ENCODE data around the gene MLLT6. TPM values are rescaled to one million over a fixed set of nuclear protein-coding genes. Genes with fewer than 3 reads are reported as not detected.

Gene MLLT6
- total RNA-seq, 1 experiment from 2014 or later, result 48.0 TPM

DNA sequence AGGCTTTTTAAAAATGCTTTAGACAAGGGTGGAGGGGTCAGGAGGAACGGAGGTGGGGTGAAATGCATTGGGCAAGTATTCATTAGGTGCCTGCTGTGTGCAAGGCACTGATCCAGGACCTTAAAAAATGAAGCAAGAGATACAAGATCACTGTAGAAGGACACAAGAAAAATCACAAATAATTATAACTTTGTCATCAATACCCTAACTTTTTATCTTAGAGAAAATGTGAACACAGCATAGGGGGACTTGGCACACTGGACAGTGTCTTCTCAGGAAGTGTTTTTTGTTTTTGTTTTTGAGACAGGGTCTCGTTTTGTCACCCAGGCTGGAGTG is 37.3 kb upstream of the MLLT6 start:
- CTCF ChIA-PET, result interaction anchor here (0.6 to 28.2 kb wide), 43 partner anchors 9 to 343 kb away, joined by 3 to 727 read pairs (median 6); partner anchors contain the start of genes MLLT6 and SRCIN1
- no peaks in the 10 kb centered on the region for H3K36me3 Mint-ChIP-seq
- H3K27me3 Mint-ChIP-seq (ENCODE audit: low read depth), result peaks cover 64% of the 10 kb centered on the region
- POLR2A ChIA-PET, result interaction anchor here (0.6 to 1.5 kb wide), 2 partner anchors 108 to 110 kb away, joined by 3 to 5 read pairs; no protein-coding TSS in a partner anchor
- no peaks in the 10 kb centered on the region for H3K9me3 Mint-ChIP-seq
- H3K4me1 Mint-ChIP-seq, result peaks cover 55% of the 10 kb centered on the region
- no peak overlapping the region for H3K4me3 Mint-ChIP-seq
- H3K27ac Mint-ChIP-seq, result no peak overlapping the region
- TF ChIP-seq, protein P1, sequence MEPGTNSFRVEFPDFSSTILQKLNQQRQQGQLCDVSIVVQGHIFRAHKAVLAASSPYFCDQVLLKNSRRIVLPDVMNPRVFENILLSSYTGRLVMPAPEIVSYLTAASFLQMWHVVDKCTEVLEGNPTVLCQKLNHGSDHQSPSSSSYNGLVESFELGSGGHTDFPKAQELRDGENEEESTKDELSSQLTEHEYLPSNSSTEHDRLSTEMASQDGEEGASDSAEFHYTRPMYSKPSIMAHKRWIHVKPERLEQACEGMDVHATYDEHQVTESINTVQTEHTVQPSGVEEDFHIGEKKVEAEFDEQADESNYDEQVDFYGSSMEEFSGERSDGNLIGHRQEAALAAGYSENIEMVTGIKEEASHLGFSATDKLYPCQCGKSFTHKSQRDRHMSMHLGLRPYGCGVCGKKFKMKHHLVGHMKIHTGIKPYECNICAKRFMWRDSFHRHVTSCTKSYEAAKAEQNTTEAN (CRISPR knock-in tag; IDR thresholded peaks at IDR 0.05), result no peak
- TF ChIP-seq NR2C2 (CRISPR knock-in tag; IDR thresholded peaks at IDR 0.05) (no peak), CBFB (CRISPR knock-in tag; IDR thresholded peaks at IDR 0.05; ENCODE audit: low read depth) (no peak), JAZF1 (CRISPR knock-in tag; IDR thresholded peaks at IDR 0.05) (no peak), GABPB1 (CRISPR knock-in tag; IDR thresholded peaks at IDR 0.05) (no peak), ELF4 (CRISPR knock-in tag; IDR thresholded peaks at IDR 0.05; ENCODE audit: low read depth) (no peak), ZNF396 (CRISPR knock-in tag; IDR thresholded peaks at IDR 0.05; ENCODE audit: borderline replicate concordance) (no peak), OVOL2 (CRISPR knock-in tag; IDR thresholded peaks at IDR 0.05; ENCODE audit: borderline replicate concordance) (no peak), ESRRA (CRISPR knock-in tag; IDR thresholded peaks at IDR 0.05; ENCODE audit: borderline replicate concordance) (no peak), GTF2I (CRISPR knock-in tag; conservative IDR thresholded peaks at IDR 0.05) (no peak), NR3C1 (CRISPR knock-in tag; conservative IDR thresholded peaks at IDR 0.05; ENCODE audit: low read depth) (no peak), SOX15 (CRISPR knock-in tag; IDR thresholded peaks at IDR 0.05) (no peak)
- TF ChIP-seq, protein P2, sequence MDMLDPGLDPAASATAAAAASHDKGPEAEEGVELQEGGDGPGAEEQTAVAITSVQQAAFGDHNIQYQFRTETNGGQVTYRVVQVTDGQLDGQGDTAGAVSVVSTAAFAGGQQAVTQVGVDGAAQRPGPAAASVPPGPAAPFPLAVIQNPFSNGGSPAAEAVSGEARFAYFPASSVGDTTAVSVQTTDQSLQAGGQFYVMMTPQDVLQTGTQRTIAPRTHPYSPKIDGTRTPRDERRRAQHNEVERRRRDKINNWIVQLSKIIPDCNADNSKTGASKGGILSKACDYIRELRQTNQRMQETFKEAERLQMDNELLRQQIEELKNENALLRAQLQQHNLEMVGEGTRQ (CRISPR knock-in tag; IDR thresholded peaks at IDR 0.05), result no peak
- TF ChIP-seq, protein P3, sequence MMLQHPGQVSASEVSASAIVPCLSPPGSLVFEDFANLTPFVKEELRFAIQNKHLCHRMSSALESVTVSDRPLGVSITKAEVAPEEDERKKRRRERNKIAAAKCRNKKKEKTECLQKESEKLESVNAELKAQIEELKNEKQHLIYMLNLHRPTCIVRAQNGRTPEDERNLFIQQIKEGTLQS (CRISPR knock-in tag; conservative IDR thresholded peaks at IDR 0.05), result no peak
- DNase-seq (ENCODE audit: low spot score) (no peak), ATAC-seq (no peak)

DNA sequence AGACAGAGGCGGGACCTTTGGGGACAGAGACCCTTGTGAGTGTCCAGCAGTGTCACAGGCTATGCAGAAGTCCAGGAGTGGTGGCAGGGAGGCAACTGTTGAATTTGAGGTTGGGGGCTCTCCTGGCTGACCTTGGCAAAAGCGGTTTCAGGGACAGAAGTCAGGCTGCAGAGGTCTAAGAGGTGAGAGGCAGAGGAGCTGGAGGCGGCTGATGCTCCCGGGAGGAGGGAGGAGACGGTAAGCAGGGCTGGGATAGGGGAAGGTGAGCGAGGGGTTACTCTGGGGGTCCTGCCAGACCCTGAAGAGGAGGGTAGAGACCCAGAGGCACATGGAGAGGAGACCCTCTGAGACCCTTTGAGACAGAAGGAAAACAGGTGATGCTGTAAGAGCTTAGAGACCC is 35.6 kb upstream of the MLLT6 start:
- Mint-ChIP-seq H3K36me3 (no peaks in the 10 kb centered on the region), H3K4me1 (peaks cover 43% of the 10 kb centered on the region), H3K4me3 (no peak overlapping the region; the same call in 1 of the 2 replicates), H3K27me3 (ENCODE audit: low read depth) (peaks cover 69% of the 10 kb centered on the region), H3K27ac (no peak overlapping the region), H3K9me3 (no peaks in the 10 kb centered on the region)
- no peak for ATAC-seq
- ChIA-PET POLR2A (no interaction called here), CTCF (interaction anchor here (0.7 to 28.2 kb wide), 11 partner anchors 11 to 160 kb away, joined by 3 to 727 read pairs (median 8); partner anchors contain the start of gene SRCIN1)
- DNase-seq (ENCODE audit: low spot score), result no peak
- TF ChIP-seq, protein P4, sequence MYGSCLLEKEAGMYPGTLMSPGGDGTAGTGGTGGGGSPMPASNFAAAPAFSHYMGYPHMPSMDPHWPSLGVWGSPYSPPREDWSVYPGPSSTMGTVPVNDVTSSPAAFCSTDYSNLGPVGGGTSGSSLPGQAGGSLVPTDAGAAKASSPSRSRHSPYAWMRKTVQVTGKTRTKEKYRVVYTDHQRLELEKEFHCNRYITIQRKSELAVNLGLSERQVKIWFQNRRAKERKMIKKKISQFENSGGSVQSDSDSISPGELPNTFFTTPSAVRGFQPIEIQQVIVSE (CRISPR knock-in tag; IDR thresholded peaks at IDR 0.05; ENCODE audit: borderline replicate concordance), result no peak
- TF ChIP-seq, protein P5, sequence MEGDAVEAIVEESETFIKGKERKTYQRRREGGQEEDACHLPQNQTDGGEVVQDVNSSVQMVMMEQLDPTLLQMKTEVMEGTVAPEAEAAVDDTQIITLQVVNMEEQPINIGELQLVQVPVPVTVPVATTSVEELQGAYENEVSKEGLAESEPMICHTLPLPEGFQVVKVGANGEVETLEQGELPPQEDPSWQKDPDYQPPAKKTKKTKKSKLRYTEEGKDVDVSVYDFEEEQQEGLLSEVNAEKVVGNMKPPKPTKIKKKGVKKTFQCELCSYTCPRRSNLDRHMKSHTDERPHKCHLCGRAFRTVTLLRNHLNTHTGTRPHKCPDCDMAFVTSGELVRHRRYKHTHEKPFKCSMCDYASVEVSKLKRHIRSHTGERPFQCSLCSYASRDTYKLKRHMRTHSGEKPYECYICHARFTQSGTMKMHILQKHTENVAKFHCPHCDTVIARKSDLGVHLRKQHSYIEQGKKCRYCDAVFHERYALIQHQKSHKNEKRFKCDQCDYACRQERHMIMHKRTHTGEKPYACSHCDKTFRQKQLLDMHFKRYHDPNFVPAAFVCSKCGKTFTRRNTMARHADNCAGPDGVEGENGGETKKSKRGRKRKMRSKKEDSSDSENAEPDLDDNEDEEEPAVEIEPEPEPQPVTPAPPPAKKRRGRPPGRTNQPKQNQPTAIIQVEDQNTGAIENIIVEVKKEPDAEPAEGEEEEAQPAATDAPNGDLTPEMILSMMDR (IDR thresholded peaks at IDR 0.05), result no peak
- TF ChIP-seq MYBL2 (CRISPR knock-in tag; IDR thresholded peaks at IDR 0.05) (no peak), ZNF121 (CRISPR knock-in tag; IDR thresholded peaks at IDR 0.05) (no peak), EMX1 (CRISPR knock-in tag; IDR thresholded peaks at IDR 0.05) (no peak), CBFB (CRISPR knock-in tag; IDR thresholded peaks at IDR 0.05; ENCODE audit: low read depth) (no peak)
- TF ChIP-seq, protein P6, sequence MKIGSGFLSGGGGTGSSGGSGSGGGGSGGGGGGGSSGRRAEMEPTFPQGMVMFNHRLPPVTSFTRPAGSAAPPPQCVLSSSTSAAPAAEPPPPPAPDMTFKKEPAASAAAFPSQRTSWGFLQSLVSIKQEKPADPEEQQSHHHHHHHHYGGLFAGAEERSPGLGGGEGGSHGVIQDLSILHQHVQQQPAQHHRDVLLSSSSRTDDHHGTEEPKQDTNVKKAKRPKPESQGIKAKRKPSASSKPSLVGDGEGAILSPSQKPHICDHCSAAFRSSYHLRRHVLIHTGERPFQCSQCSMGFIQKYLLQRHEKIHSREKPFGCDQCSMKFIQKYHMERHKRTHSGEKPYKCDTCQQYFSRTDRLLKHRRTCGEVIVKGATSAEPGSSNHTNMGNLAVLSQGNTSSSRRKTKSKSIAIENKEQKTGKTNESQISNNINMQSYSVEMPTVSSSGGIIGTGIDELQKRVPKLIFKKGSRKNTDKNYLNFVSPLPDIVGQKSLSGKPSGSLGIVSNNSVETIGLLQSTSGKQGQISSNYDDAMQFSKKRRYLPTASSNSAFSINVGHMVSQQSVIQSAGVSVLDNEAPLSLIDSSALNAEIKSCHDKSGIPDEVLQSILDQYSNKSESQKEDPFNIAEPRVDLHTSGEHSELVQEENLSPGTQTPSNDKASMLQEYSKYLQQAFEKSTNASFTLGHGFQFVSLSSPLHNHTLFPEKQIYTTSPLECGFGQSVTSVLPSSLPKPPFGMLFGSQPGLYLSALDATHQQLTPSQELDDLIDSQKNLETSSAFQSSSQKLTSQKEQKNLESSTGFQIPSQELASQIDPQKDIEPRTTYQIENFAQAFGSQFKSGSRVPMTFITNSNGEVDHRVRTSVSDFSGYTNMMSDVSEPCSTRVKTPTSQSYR (CRISPR knock-in tag; IDR thresholded peaks at IDR 0.05), result no peak
- TF ChIP-seq, protein P7, sequence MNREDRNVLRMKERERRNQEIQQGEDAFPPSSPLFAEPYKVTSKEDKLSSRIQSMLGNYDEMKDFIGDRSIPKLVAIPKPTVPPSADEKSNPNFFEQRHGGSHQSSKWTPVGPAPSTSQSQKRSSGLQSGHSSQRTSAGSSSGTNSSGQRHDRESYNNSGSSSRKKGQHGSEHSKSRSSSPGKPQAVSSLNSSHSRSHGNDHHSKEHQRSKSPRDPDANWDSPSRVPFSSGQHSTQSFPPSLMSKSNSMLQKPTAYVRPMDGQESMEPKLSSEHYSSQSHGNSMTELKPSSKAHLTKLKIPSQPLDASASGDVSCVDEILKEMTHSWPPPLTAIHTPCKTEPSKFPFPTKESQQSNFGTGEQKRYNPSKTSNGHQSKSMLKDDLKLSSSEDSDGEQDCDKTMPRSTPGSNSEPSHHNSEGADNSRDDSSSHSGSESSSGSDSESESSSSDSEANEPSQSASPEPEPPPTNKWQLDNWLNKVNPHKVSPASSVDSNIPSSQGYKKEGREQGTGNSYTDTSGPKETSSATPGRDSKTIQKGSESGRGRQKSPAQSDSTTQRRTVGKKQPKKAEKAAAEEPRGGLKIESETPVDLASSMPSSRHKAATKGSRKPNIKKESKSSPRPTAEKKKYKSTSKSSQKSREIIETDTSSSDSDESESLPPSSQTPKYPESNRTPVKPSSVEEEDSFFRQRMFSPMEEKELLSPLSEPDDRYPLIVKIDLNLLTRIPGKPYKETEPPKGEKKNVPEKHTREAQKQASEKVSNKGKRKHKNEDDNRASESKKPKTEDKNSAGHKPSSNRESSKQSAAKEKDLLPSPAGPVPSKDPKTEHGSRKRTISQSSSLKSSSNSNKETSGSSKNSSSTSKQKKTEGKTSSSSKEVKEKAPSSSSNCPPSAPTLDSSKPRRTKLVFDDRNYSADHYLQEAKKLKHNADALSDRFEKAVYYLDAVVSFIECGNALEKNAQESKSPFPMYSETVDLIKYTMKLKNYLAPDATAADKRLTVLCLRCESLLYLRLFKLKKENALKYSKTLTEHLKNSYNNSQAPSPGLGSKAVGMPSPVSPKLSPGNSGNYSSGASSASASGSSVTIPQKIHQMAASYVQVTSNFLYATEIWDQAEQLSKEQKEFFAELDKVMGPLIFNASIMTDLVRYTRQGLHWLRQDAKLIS (CRISPR knock-in tag; IDR thresholded peaks at IDR 0.05; ENCODE audit: borderline replicate concordance), result no peak
- TF ChIP-seq, protein P8, sequence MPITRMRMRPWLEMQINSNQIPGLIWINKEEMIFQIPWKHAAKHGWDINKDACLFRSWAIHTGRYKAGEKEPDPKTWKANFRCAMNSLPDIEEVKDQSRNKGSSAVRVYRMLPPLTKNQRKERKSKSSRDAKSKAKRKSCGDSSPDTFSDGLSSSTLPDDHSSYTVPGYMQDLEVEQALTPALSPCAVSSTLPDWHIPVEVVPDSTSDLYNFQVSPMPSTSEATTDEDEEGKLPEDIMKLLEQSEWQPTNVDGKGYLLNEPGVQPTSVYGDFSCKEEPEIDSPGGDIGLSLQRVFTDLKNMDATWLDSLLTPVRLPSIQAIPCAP (CRISPR knock-in tag; IDR thresholded peaks at IDR 0.05), result no peak
- TF ChIP-seq, protein P9, sequence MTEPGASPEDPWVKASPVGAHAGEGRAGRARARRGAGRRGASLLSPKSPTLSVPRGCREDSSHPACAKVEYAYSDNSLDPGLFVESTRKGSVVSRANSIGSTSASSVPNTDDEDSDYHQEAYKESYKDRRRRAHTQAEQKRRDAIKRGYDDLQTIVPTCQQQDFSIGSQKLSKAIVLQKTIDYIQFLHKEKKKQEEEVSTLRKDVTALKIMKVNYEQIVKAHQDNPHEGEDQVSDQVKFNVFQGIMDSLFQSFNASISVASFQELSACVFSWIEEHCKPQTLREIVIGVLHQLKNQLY (CRISPR knock-in tag; IDR thresholded peaks at IDR 0.05), result no peak
